Calu3 (cell line): ENCODE measurements around the gene SRGAP3. TPM values are rescaled to one million over a fixed set of nuclear protein-coding genes. Genes with fewer than 3 reads are reported as not detected.
"Not testable (repeated sequence)": the region's sequence is repeated elsewhere in the genome, so short reads cannot be mapped to it uniquely, and the experiment has no call there.

Experiments used
- BruUV-seq: library from RNA; stranded (reverse); fragments of 400-500 nt; replicated peaks from 2 replicates; lab custom pipeline; 2021; lab: Mats Ljungman, UMichigan
- CTCF ChIA-PET: fragments of 300-600 bp; sonication (Branson Sonifier 250); formaldehyde crosslinking; loops from one replicate; lab custom pipeline; 2022; ENCODE audit warnings: antibody characterized with exemption; lab: Charles Lee
- DNase-seq: peaks from one replicate; pipeline ENCODE4 v3.0.0; 2022
- H3K27ac Mint-ChIP-seq: one replicate; pipeline ENCODE4 v1.8.0; 2022; ENCODE audit warnings: mixed read lengths; ENCODE audit not compliant: unreplicated experiment
- H3K27me3 Mint-ChIP-seq: one replicate; pipeline ENCODE4 v1.8.0; 2022; ENCODE audit warnings: mixed read lengths; ENCODE audit not compliant: unreplicated experiment
- H3K36me3 Mint-ChIP-seq: one replicate; pipeline ENCODE4 v1.8.0; 2022; ENCODE audit warnings: mild to moderate bottlenecking, moderate library complexity, mixed read lengths; ENCODE audit not compliant: insufficient read depth, unreplicated experiment
- H3K4me1 Mint-ChIP-seq: one replicate; pipeline ENCODE4 v1.8.0; 2022; ENCODE audit warnings: mild to moderate bottlenecking, low read depth, mixed read lengths; ENCODE audit not compliant: unreplicated experiment
- H3K4me3 Mint-ChIP-seq: one replicate; pipeline ENCODE4 v1.8.0; 2022; ENCODE audit warnings: mild to moderate bottlenecking, low read depth, moderate library complexity, mixed read lengths; ENCODE audit not compliant: unreplicated experiment
- H3K9me3 Mint-ChIP-seq: one replicate; pipeline ENCODE4 v1.8.0; 2022; ENCODE audit warnings: low read depth, mixed read lengths; ENCODE audit not compliant: unreplicated experiment
- CTCF ChIP-seq: fragments of 200-600 bp; IDR thresholded peaks from one replicate; pipeline ENCODE4 v1.8.0; 2022; ENCODE audit warnings: antibody characterized with exemption; ENCODE audit not compliant: unreplicated experiment
- intact Hi-C: fragments of 100-400 bp; cut with micrococcal nuclease; formaldehyde crosslinking; loops from one replicate; pipeline ENCODE4 v1.10.0; 2022; ENCODE audit not compliant: unreplicated experiment
- total RNA-seq: library from RNA; stranded (reverse); gene quantifications from 2 replicates; pipeline ENCODE4 v1.2.3, GENCODE V29; 2022

SRGAP3 gene
- total RNA-seq, 1 experiment from 2014 or later = 8.2 TPM

- Mint-ChIP-seq H3K4me3 (no peak overlapping the region), H3K27ac (no peak overlapping the region), H3K36me3 (no peaks in the 10 kb centered on the region), H3K4me1 (no peaks in the 10 kb centered on the region), H3K27me3 (peaks cover 13% of the 10 kb centered on the region), H3K9me3 (no peaks in the 10 kb centered on the region)
- intact Hi-C loops = no loop called here
- DNase-seq = no peak
- TF ChIP-seq CTCF = no peak
- CTCF ChIA-PET = no interaction called here
- no TSS peak for BruUV-seq
These were observed 157.8 kb downstream of the SRGAP3 start for GRCh38 chr3:9091486-9092235.

GRCh38 chr3:9088441-9089353, 160.7 kb downstream of the SRGAP3 start:
- intact Hi-C loops = no loop called here
- BruUV-seq = no TSS peak
- CTCF ChIA-PET = no interaction called here

GRCh38 chr3:9087831-9088413, 161.5 kb downstream of the SRGAP3 start:
- H3K36me3 Mint-ChIP-seq = no peaks in the 10 kb centered on the region
- H3K9me3 Mint-ChIP-seq = no peaks in the 10 kb centered on the region
- no peak overlapping the region for H3K4me3 Mint-ChIP-seq
- no TSS peak for BruUV-seq
- H3K4me1 Mint-ChIP-seq = no peaks in the 10 kb centered on the region
- DNase-seq = no peak
- H3K27ac Mint-ChIP-seq = no peak overlapping the region
- CTCF ChIA-PET = no interaction called here
- no peak for TF ChIP-seq CTCF
- H3K27me3 Mint-ChIP-seq = peaks cover 21% of the 10 kb centered on the region
- intact Hi-C loops = no loop called here

More at GRCh38 chr3:9088441-9089353, 160.7 kb downstream of the SRGAP3 start:
- H3K4me1 Mint-ChIP-seq = no peaks in the 10 kb centered on the region
- H3K4me3 Mint-ChIP-seq = no peak overlapping the region
- no peaks in the 10 kb centered on the region for H3K9me3 Mint-ChIP-seq
- peak; percentile 38 for DNase-seq
- no peak overlapping the region for H3K27ac Mint-ChIP-seq
- no peaks in the 10 kb centered on the region for H3K36me3 Mint-ChIP-seq
- peaks cover 21% of the 10 kb centered on the region for H3K27me3 Mint-ChIP-seq
- TF ChIP-seq CTCF = no peak

- DNase-seq, H3K4me3 Mint-ChIP-seq, intact Hi-C loops, CTCF ChIA-PET, H3K4me1 Mint-ChIP-seq, H3K27ac Mint-ChIP-seq, H3K9me3 Mint-ChIP-seq, H3K36me3 Mint-ChIP-seq, BruUV-seq: not testable (repeated sequence)
- H3K27me3 Mint-ChIP-seq = peaks cover 25% of the 10 kb centered on the region
These were observed 164.0 kb downstream of the SRGAP3 start for GRCh38 chr3:9085428-9085827.
